GM20000 (cell line): Measurements from ENCODE around the gene PPARD.

Source experiments
- DNase-seq: peaks from one replicate; pipeline ENCODE4 v3.0.0; 2012; ENCODE audit warnings: low spot score
- CTCF ChIP-seq: IDR thresholded peaks from 2 replicates; pipeline ENCODE4 v1.5.1; 2012; ENCODE audit warnings: mild to moderate bottlenecking, control low read depth; ENCODE audit errors: extremely low read depth, missing control alignments

Gene PPARD

GRCh38 chr6:35443341-35444030, 101.1 kb downstream of the PPARD start:
- no peak for TF ChIP-seq CTCF
- no peak for DNase-seq

- DNase-seq, result no peak
- no peak for TF ChIP-seq CTCF
Observed at GRCh38 chr6:35445691-35446090, 103.3 kb downstream of the PPARD start.

- no peak for DNase-seq
- no peak for TF ChIP-seq CTCF
Observed at GRCh38 chr6:35448191-35448590, 105.8 kb downstream of the PPARD start.

GRCh38 chr6:35449287-35449881, 107.0 kb downstream of the PPARD start:
- peak; percentile 91 for DNase-seq
- peak; percentile 33 for TF ChIP-seq CTCF

- DNase-seq, result no peak
- TF ChIP-seq CTCF, result no peak
Observed at GRCh38 chr6:35451354-35452182, 109.2 kb downstream of the PPARD start.

- DNase-seq, result peak; percentile 98
- no peak for TF ChIP-seq CTCF
Observed at GRCh38 chr6:35452183-35453090, 110.1 kb downstream of the PPARD start, which contains the start of gene FANCE. FANCE (plus strand) TSS chr6:35452338; CDS start chr6:35452546, 208 bp downstream.
